ENCODE measurements around the gene ZBTB7C. TPM values are rescaled to one million over a fixed set of nuclear protein-coding genes. Genes with fewer than 3 reads are reported as not detected.

ZBTB7C gene
- total and polyA plus RNA-seq, 2 of the 8 experiments (the other 6 are each of a cell fraction or from before 2014, with no cell fraction given) = 0.15 to 0.45 TPM

GRCh38 chr18:48028696-48029095, 380.5 kb downstream of the ZBTB7C start:
- Histone ChIP-seq H4K91ac (replicated peaks; ENCODE audit: insufficient read length, low read length) (no peak overlapping the region), H3K14ac (ENCODE audit: insufficient read length) (no peak overlapping the region), H2AFZ (ENCODE audit: low read length) (no peak overlapping the region), H4K5ac (ENCODE audit: insufficient read length, low read depth, low read length) (no peak overlapping the region), H2BK12ac (ENCODE audit: low read depth, low read length) (no peak overlapping the region), H2BK20ac (ENCODE audit: low read length) (no peak overlapping the region), H4K8ac (ENCODE audit: extremely low read depth, insufficient read depth, low read length) (no peak overlapping the region), H3K27me3 (replicated peaks in 1 of 4; ENCODE audit: control insufficient read depth in 3 of 4, extremely low read depth in 1 of 4, insufficient read depth in 3 of 4, low read length in 3 of 4) (no peaks in the 10 kb centered on the region), H2BK5ac (ENCODE audit: low read depth, low read length) (no peak overlapping the region), H4K20me1 (replicated peaks in 1 of 2; ENCODE audit: control insufficient read depth in 1 of 2, insufficient read depth in 2 of 2, low read length in 2 of 2) (no peaks in the 10 kb centered on the region), H3K23ac (ENCODE audit: insufficient read length) (no peak overlapping the region), H3K79me2 (ENCODE audit: control insufficient read depth in 1 of 2, insufficient read depth in 2 of 2, low read length in 2 of 2) (no peaks in the 10 kb centered on the region), H3K36me3 (ENCODE audit: control insufficient read depth in 2 of 4, insufficient read depth in 4 of 4, low read length in 3 of 4) (no peaks in the 10 kb centered on the region), H3K4me2 (ENCODE audit: insufficient read depth in 1 of 2, low read depth in 2 of 2, low read length in 2 of 2) (no peak overlapping the region), H2AK5ac (ENCODE audit: low read depth, low read length) (no peak overlapping the region), H3K9ac (replicated peaks in 1 of 4; ENCODE audit: extremely low read depth in 1 of 4, low read depth in 3 of 4, low read length in 3 of 4) (no peak overlapping the region), H3K56ac (replicated peaks; ENCODE audit: insufficient read length, low read depth, low read length) (no peak overlapping the region), H3K18ac (ENCODE audit: extremely low read depth, low read length) (no peak overlapping the region), H3K27ac (ENCODE audit: low read depth, low read length) (no peak overlapping the region), H2BK120ac (replicated peaks; ENCODE audit: low read depth, low read length) (no peak overlapping the region), H3K4me3 (ENCODE audit: extremely low read depth in 1 of 4, insufficient read depth in 2 of 4, low read depth in 3 of 4, low read length in 4 of 4) (no peak overlapping the region), H3K4ac (replicated peaks; ENCODE audit: insufficient read length, low read depth, low read length) (no peak overlapping the region), H3K4me1 (replicated peaks in 1 of 4; ENCODE audit: control insufficient read depth in 3 of 4, insufficient read depth in 4 of 4, low read length in 3 of 4) (peaks cover 0 to 2% (median under 1%) of the 10 kb centered on the region in 4 experiments; a peak in 2 of 7 replicates), H3K79me1 (ENCODE audit: low read depth, low read length) (no peaks in the 10 kb centered on the region), H2BK15ac (ENCODE audit: low read length) (no peak overlapping the region), H3K23me2 (ENCODE audit: low read depth, low read length) (no peaks in the 10 kb centered on the region), H3K9me3 (ENCODE audit: insufficient read depth in 2 of 2, low read depth in 1 of 2, low read length in 1 of 2) (no peaks in the 10 kb centered on the region)
- ChIA-PET POLR2A (ENCODE audit: partially characterized antibody) (no interaction called here), CTCF (ENCODE audit: partially characterized antibody) (interaction anchor here (0.8 to 10.6 kb wide), 23 partner anchors 9 to 417 kb away, joined by 3 to 72 read pairs (median 4); no protein-coding TSS in a partner anchor)
- FAIRE-seq (no peak), DNase-seq (ENCODE audit: low read depth in 1 of 2, low spot score in 2 of 2) (no peak)
- TF ChIP-seq RFX5 (IDR thresholded peaks at IDR 0.05; ENCODE audit: borderline replicate concordance, low read depth, low read length) (no peak), BCL11A (IDR thresholded peaks at IDR 0.05; ENCODE audit: low read depth in 2 of 2, low read length in 2 of 2) (no peak), SP4 (IDR thresholded peaks at IDR 0.05; ENCODE audit: low read length) (no peak), KDM4A (IDR thresholded peaks at IDR 0.05; ENCODE audit: low read depth, low read length, severe bottlenecking) (no peak), HDAC2 (IDR thresholded peaks at IDR 0.05; ENCODE audit: borderline replicate concordance in 1 of 2, low read depth in 2 of 2, low read length in 2 of 2) (no peak), POLR2A (IDR thresholded peaks at IDR 0.05; ENCODE audit: control extremely low read depth in 1 of 2, low read depth in 2 of 2, low read length in 2 of 2) (no peak), ZNF274 (IDR thresholded peaks at IDR 0.05; ENCODE audit: borderline replicate concordance, extremely low read depth, low read length) (no peak), POLR2AphosphoS5 (IDR thresholded peaks at IDR 0.05; ENCODE audit: low read depth, low read length) (no peak), SP1 (IDR thresholded peaks at IDR 0.05; ENCODE audit: low read depth, low read length) (no peak), ATF3 (IDR thresholded peaks at IDR 0.05; ENCODE audit: insufficient read depth, low read depth, low read length) (no peak), USF2 (IDR thresholded peaks at IDR 0.05; ENCODE audit: low read length) (no peak), SUZ12 (IDR thresholded peaks at IDR 0.05; ENCODE audit: low read length) (no peak), HDAC6 (IDR thresholded peaks at IDR 0.05; ENCODE audit: low read depth, low read length) (no peak), CHD2 (IDR thresholded peaks at IDR 0.05; ENCODE audit: low read length) (no peak)
- WGBS, 2 experiments (ENCODE audit: extremely low coverage in 1 of 2, insufficient coverage in 1 of 2, insufficient read length in 1 of 2, insufficient replicate concordance in 2 of 2, low coverage in 1 of 2, low lambda C conversion rate in 2 of 2, missing lambda C conversion rate in 1 of 2) = 91% methylated on average over 4 of the region's 4 CpGs; no CpG with 5 or more reads in 1 of the 2 experiments
